NCI-H128 (cell line): ENCODE data around the gene LAX1.

ENCODE experiments used
- DNase-seq: peaks from one replicate; lab custom pipeline; 2025; ENCODE audit not compliant: unreplicated experiment; lab: John Stamatoyannopoulos, UW

LAX1 gene

GRCh38 chr1:203799971-203800370 is 35.0 kb downstream of the LAX1 start:
- no peak for DNase-seq

- no peak for DNase-seq
These were observed 40.7 kb downstream of the LAX1 start for GRCh38 chr1:203805689-203806088.

DNA sequence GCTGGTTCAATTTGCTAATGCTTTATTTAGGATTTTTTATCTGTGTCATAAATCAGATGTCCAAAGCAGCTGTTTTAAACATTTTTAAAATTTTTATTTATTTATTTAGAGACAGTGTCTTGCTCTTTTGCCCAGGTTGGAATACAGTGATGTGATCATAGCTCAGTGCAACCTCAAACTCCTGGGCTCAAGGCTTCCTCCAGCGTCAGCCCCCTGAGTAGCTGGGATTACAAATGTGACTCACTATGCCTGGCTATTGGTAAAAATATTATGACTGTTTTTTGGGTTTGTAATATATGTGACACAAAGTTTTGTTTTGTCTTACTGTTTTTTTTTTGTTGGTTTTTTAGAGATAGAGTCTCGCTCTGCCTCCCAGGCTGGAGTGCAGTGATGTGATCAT is 42.2 kb downstream of the LAX1 start:
- DNase-seq: no peak

GRCh38 chr1:203813581-203814341 is 48.8 kb downstream of the LAX1 start:
- no peak for DNase-seq

- DNase-seq: no peak
These were observed 53.4 kb downstream of the LAX1 start for GRCh38 chr1:203818399-203818798.

DNA sequence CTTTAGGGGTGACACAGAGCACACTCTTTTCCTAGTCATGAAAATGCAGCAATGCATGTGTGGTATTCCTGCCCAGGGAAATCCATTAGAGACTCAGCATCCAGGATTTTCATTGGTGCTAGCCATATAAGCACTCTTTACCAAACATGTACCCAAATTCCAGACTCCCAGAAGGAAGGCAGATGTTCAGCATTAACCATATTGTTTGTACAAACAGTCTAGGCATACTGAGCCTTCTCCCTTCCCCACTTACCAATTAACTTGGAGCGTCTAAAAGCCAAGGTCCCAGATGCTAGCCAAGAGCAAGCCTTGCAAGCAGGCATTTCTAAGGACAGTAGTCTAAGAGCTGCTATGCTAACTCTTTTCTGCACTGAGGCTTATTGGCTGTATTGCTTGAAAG is 58.3 kb downstream of the LAX1 start:
- no peak for DNase-seq
